HepG2 (cell line): ENCODE results near the gene AOX1. TPM values are rescaled to one million over a fixed set of nuclear protein-coding genes. Genes with fewer than 3 reads are reported as not detected.
"Not testable (repeated sequence)": the region's sequence is repeated elsewhere in the genome, so short reads cannot be mapped to it uniquely, and the experiment has no call there.

Experiments
- ATAC-seq: fragments of 200-7000 bp; cut with Tn5 transposase; 3 replicates; pipeline ENCODE4 v1.9.1; 2020; ENCODE audit warnings: mild to moderate bottlenecking, moderate library complexity
- BruUV-seq: library from RNA; stranded (reverse); fragments of 400-500 nt; replicated peaks from 2 replicates; lab custom pipeline; 2021; lab: Mats Ljungman, UMichigan
- CTCF ChIA-PET: fragments of 300-600 bp; formaldehyde crosslinking; extraction: SDS; loops from one replicate; lab custom pipeline; 2021; ENCODE audit warnings: low total read pairs, inconsistent platforms, low intra/inter-chr PET ratio; lab: Yijun Ruan, JAX
- POLR2A ChIA-PET: fragments of 350-600 bp; sonication (Branson Sonifier 250); formaldehyde crosslinking; loops from one replicate; lab custom pipeline; 2020; ENCODE audit warnings: antibody characterized with exemption, inconsistent platforms; lab: Yijun Ruan, JAX
- DNase-seq: peaks from one replicate; pipeline ENCODE4 v3.0.0-alpha.2; 2015; ENCODE audit warnings: low spot score
- FAIRE-seq: peaks from 3 replicates; lab custom pipeline; 2011; peaks lifted over from hg19 to GRCh38; lab: Jason Lieb, UNC
- H2AFZ ChIP-seq: one replicate; pipeline ENCODE4 v1.6.1; 2011; ENCODE audit warnings: low read length, inconsistent platforms
- H3K27ac ChIP-seq: fragments of 300-600 bp; 3 replicates; pipeline ENCODE4 v1.8.0; 2011; ENCODE audit warnings: mixed run types, mild to moderate bottlenecking, mixed read lengths, low read length, inconsistent platforms; ENCODE audit not compliant: insufficient read depth; ENCODE audit errors: extremely low read length
- H3K27me3 ChIP-seq, 2 experiments: fragments of 200-600 bp in 1 of 2; 2 replicates in 1 of 2; 3 replicates in 1 of 2; pipeline versions ENCODE4 v1.6.0 to v1.8.0; 2011; ENCODE audit warnings: low read length in 2 of 2, mild to moderate bottlenecking in 2 of 2, moderate library complexity in 2 of 2, inconsistent platforms in 1 of 2; ENCODE audit not compliant: insufficient read depth in 2 of 2, control insufficient read depth in 1 of 2
- H3K36me3 ChIP-seq, 2 experiments: fragments of 200-600 bp in 1 of 2; replicated peaks in 1 of 2; 2 replicates in 1 of 2; 3 replicates in 1 of 2; pipeline versions ENCODE4 v1.5.1 to v1.8.0; 2011; ENCODE audit warnings: low read length in 2 of 2, inconsistent platforms in 1 of 2; ENCODE audit not compliant: insufficient read depth in 2 of 2, control insufficient read depth in 1 of 2
- H3K4me1 ChIP-seq: 2 replicates; pipeline ENCODE4 v1.5.1; 2012; ENCODE audit warnings: low read length, inconsistent platforms; ENCODE audit not compliant: insufficient read depth
- H3K4me2 ChIP-seq: 2 replicates; pipeline ENCODE4 v1.6.0; 2011; ENCODE audit warnings: low read depth, low read length, inconsistent platforms
- H3K4me3 ChIP-seq, 3 experiments: fragments of 200-600 bp in 1 of 3; sonication (generic), shearing (Covaris generic) in 1 of 3; replicated peaks in 1 of 3; 2 replicates each; pipeline ENCODE4 v1.5.1; 2011 to 2016; ENCODE audit warnings: low read length in 3 of 3, inconsistent platforms in 2 of 3, low read depth in 2 of 3, mild to moderate bottlenecking in 2 of 3, control low read depth in 1 of 3, mixed read lengths in 1 of 3; ENCODE audit not compliant: insufficient read depth in 1 of 3
- H3K79me2 ChIP-seq: one replicate; pipeline ENCODE4 v1.6.1; 2011; ENCODE audit warnings: low read length, inconsistent platforms; ENCODE audit not compliant: insufficient read depth
- H3K9ac ChIP-seq: 2 replicates; pipeline ENCODE4 v1.6.0; 2011; ENCODE audit warnings: mild to moderate bottlenecking, low read depth, low read length, inconsistent platforms; ENCODE audit not compliant: insufficient read depth
- H3K9me3 ChIP-seq: 2 replicates; pipeline ENCODE4 v1.5.1; 2012; ENCODE audit warnings: mild to moderate bottlenecking, low read length
- H4K20me1 ChIP-seq: 2 replicates; pipeline ENCODE4 v1.6.0; 2011; ENCODE audit warnings: inconsistent platforms, mild to moderate bottlenecking, low read length, moderate library complexity; ENCODE audit not compliant: insufficient read depth
- ZNF256 ChIP-seq: sonication (generic); formaldehyde crosslinking; conservative IDR thresholded peaks from 2 replicates; pipeline ENCODE4 v1.4.0; 2020; ENCODE audit warnings: missing genetic modification reagents
- ZNF350 ChIP-seq: sonication (generic); formaldehyde crosslinking; IDR thresholded peaks from 2 replicates; pipeline ENCODE4 v1.4.0; 2020; ENCODE audit warnings: mild to moderate bottlenecking, low read depth, missing genetic modification reagents, borderline replicate concordance
- ZNF564 ChIP-seq: sonication (generic); formaldehyde crosslinking; IDR thresholded peaks from 2 replicates; pipeline ENCODE4 v1.8.1; 2023; ENCODE audit warnings: mild to moderate bottlenecking, missing genetic modification reagents
- WGBS: methylation state at CpG from one replicate; pipeline ENCODE4 v1.1.6; 2017; ENCODE audit warnings: low lambda C conversion rate; 5-methylcytosine and 5-hydroxymethylcytosine counted together
- in situ Hi-C: cut with HindIII; loops from 2 replicates; pipeline ENCODE4 v1.10.0; 2017; ENCODE audit warnings: low pct_unique_long_range_greater_than_20kb; ENCODE audit not compliant: extremely low pct_ligation_motif_present
- intact Hi-C: fragments of 100-400 bp; cut with micrococcal nuclease; formaldehyde crosslinking; loops from one replicate; pipeline ENCODE4 v1.10.0; 2022; ENCODE audit not compliant: unreplicated experiment
- polyA plus RNA-seq, 8 experiments: library from polyadenylated mRNA; depleted of rRNA in 3 of 8; stranded (reverse) in 7 of 8; unstranded in 1 of 8; fragments of >200 nt; fragmentation: Illumina TruSeq in 4 of 8; extraction: Trizol in 4 of 8; gene quantifications; 2 replicates each; pipeline versions ENCODE4 v1.2.1 to v1.2.3, GENCODE V29; 2011 to 2016; ENCODE audit warnings: low read depth in 4 of 8, missing spikeins in 1 of 8, mixed read lengths in 1 of 8; ENCODE audit not compliant: insufficient read depth in 1 of 8
- total RNA-seq, 5 experiments: library from RNA; depleted of rRNA; stranded (reverse); fragments of >200 nt; fragmentation: Illumina TruSeq; extraction: Trizol; gene quantifications; 2 replicates each; pipeline ENCODE4 v1.2.3, GENCODE V29; 2016; ENCODE audit warnings: low read depth in 1 of 5
- TF ChIP-seq, protein P1 (sequence below): sonication (generic); formaldehyde crosslinking; IDR thresholded peaks from one replicate; pipeline ENCODE4 v1.5.1; 2020; ENCODE audit warnings: mild to moderate bottlenecking, missing genetic modification reagents; ENCODE audit errors: not compliant biosample characterization

Gene AOX1
- total and polyA plus RNA-seq, 2 of the 13 experiments (the other 11 are each of a cell fraction or from before 2014, with no cell fraction given): 9.2 to 18.0 TPM

DNA sequence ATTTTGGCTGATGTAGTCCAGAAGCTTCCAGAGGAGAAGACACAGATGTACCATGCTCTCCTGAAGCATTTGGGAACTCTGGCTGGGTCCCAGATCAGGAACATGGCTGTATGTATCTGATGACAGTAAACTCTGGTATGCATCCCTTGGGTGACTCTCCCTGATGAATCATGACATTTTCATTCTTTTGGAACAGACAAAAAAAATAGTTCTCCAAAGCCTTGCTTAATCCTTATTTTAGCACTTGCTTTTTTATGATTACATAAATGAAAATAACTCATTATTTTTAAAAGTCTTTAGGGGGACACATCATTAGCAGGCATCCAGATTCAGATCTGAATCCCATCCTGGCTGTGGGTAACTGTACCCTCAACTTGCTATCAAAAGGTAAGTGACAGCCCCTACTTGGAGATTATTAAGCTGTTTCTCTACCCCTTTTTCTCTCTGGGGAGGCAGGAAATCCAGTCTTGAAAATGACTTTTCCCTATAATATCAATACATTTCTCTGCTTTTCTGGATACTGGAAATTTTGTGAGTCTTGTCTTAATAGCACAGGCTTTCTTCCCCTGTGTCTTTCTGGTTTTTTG is 23.3 kb downstream of the AOX1 start (continued):
- TF ChIP-seq, protein P1, sequence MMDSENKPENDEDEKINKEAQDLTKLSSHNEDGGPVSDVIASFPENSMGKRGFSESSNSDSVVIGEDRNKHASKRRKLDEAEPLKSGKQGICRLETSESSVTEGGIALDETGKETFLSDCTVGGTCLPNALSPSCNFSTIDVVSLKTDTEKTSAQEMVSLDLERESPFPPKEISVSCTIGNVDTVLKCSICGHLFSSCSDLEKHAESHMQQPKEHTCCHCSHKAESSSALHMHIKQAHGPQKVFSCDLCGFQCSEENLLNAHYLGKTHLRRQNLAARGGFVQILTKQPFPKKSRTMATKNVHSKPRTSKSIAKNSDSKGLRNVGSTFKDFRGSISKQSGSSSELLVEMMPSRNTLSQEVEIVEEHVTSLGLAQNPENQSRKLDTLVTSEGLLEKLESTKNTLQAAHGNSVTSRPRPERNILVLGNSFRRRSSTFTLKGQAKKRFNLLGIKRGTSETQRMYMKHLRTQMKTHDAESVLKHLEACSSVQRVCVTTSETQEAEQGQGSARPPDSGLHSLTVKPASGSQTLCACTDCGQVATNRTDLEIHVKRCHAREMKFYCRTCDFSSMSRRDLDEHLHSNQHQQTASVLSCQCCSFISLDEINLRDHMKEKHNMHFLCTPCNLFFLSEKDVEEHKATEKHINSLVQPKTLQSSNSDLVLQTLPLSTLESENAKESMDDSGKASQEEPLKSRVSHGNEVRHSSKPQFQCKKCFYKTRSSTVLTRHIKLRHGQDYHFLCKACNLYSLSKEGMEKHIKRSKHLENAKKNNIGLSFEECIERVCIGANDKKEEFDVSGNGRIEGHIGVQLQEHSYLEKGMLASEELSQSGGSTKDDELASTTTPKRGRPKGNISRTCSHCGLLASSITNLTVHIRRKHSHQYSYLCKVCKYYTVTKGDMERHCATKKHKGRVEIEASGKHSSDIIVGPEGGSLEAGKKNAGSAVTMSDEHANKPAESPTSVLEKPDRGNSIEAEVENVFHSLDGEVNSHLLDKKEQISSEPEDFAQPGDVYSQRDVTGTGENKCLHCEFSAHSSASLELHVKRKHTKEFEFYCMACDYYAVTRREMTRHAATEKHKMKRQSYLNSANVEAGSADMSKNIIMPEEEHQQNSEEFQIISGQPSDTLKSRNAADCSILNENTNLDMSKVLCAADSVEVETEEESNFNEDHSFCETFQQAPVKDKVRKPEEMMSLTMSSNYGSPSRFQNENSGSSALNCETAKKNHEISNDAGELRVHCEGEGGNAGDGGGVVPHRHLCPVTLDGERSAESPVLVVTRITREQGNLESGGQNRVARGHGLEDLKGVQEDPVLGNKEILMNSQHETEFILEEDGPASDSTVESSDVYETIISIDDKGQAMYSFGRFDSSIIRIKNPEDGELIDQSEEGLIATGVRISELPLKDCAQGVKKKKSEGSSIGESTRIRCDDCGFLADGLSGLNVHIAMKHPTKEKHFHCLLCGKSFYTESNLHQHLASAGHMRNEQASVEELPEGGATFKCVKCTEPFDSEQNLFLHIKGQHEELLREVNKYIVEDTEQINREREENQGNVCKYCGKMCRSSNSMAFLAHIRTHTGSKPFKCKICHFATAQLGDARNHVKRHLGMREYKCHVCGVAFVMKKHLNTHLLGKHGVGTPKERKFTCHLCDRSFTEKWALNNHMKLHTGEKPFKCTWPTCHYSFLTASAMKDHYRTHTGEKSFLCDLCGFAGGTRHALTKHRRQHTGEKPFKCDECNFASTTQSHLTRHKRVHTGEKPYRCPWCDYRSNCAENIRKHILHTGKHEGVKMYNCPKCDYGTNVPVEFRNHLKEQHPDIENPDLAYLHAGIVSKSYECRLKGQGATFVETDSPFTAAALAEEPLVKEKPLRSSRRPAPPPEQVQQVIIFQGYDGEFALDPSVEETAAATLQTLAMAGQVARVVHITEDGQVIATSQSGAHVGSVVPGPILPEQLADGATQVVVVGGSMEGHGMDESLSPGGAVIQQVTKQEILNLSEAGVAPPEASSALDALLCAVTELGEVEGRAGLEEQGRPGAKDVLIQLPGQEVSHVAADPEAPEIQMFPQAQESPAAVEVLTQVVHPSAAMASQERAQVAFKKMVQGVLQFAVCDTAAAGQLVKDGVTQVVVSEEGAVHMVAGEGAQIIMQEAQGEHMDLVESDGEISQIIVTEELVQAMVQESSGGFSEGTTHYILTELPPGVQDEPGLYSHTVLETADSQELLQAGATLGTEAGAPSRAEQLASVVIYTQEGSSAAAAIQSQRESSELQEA (CRISPR knock-in tag): no peak
- TF ChIP-seq ZNF256 (CRISPR knock-in tag): no peak
- TF ChIP-seq ZNF350 (CRISPR knock-in tag): no peak
- no peak for TF ChIP-seq ZNF564 (CRISPR knock-in tag)

GRCh38 chr2:200610217-200610616 is 24.4 kb downstream of the AOX1 start:
- FAIRE-seq, BruUV-seq, H3K9ac ChIP-seq, H3K27me3 ChIP-seq, ATAC-seq, in situ Hi-C loops, H4K20me1 ChIP-seq, H3K36me3 ChIP-seq, H3K79me2 ChIP-seq, H3K4me3 ChIP-seq, H3K9me3 ChIP-seq, POLR2A ChIA-PET, CTCF ChIA-PET, DNase-seq, H3K27ac ChIP-seq, H3K4me2 ChIP-seq, H3K4me1 ChIP-seq, H2AFZ ChIP-seq, intact Hi-C loops: not testable (repeated sequence)
- 87% methylated on average over 3 of the region's 3 CpGs for WGBS
